ENCODE measurements around the gene S100A12. TPM values are rescaled to one million over a fixed set of nuclear protein-coding genes. Genes with fewer than 3 reads are reported as not detected.

S100A12 gene
- total and polyA plus RNA-seq, 9 of the 15 experiments (the other 6 are each of a cell fraction or from before 2014, with no cell fraction given) = not detected

DNA sequence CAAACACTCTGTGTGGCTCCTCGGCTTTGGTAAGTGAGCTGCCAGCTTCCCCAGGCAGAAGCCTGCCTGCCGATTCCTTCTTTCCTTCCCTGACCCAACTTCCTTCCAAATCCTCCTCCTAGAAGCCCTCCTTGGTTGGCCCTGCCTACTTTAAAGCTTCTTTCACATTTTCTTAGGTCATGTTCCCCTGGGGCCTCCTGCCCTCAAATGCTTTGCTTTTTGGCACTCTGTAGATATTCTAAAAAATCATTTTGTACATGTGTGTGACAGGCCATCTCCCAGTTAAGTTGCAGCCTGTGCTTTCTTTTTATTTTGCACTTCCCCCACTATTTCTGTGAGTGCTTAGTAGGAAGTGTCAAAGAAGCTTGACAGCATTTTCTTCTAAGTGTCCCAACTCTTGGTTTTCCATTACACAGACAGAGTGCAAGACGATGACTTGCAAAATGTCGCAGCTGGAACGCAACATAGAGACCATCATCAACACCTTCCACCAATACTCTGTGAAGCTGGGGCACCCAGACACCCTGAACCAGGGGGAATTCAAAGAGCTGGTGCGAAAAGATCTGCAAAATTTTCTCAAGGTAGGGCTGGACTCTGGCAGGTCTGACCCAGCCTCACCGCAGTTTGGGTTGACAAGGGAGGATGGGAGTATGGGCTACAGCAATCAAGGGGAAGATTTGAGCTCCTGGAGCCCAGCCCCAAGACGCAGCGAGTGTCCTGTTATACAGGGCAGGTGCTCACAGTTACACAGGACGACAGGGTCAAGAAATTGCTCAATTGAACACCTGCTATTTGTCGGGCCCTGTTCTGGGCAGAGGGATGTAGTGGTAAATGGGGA lies 17.3 kb downstream of the S100A12 start, which contains the start of gene S100A9 (continued):
- TF ChIP-seq SIN3B (IDR thresholded peaks at IDR 0.05; ENCODE audit: low read depth) (no peak), NR3C1 (CRISPR knock-in tag; IDR thresholded peaks at IDR 0.05) (no peak), ZFP36 (IDR thresholded peaks at IDR 0.05; ENCODE audit: low read depth, low read length, partially characterized antibody) (peak; percentile 76), POLR2H (tag; IDR thresholded peaks at IDR 0.05; ENCODE audit: low read depth) (no peak), SMC3 (conservative IDR thresholded peaks at IDR 0.05; ENCODE audit: insufficient read depth, low read depth, low read length) (no peak), CEBPB (tag; IDR thresholded peaks at IDR 0.05) (no peak), TRIM28 (IDR thresholded peaks at IDR 0.05) (no peak), ETV6 (IDR thresholded peaks at IDR 0.05; ENCODE audit: borderline replicate concordance in 1 of 2, low read depth in 2 of 2, low read length in 1 of 2) (no peak), ETV6 (CRISPR knock-in tag; IDR thresholded peaks at IDR 0.05; ENCODE audit: borderline replicate concordance) (no peak), YBX1 (IDR thresholded peaks at IDR 0.05) (no peak), IFI16 (CRISPR knock-in tag; IDR thresholded peaks at IDR 0.05) (no peak), SOX6 (IDR thresholded peaks at IDR 0.05) (no peak), MAFF (IDR thresholded peaks at IDR 0.05; ENCODE audit: low read length) (peak; percentile 33; the same call in 1 of the 2 replicates), C11orf30 (IDR thresholded peaks at IDR 0.05; ENCODE audit: low read depth) (peak; percentile 80), DIDO1 (tag; IDR thresholded peaks at IDR 0.05; ENCODE audit: low read depth) (no peak), KDM4B (IDR thresholded peaks at IDR 0.05; ENCODE audit: borderline replicate concordance in 2 of 2, low read depth in 1 of 2) (no peak), PHF8 (IDR thresholded peaks at IDR 0.05; ENCODE audit: borderline replicate concordance, low read length) (no peak), ZNF512 (tag; IDR thresholded peaks at IDR 0.05) (no peak), RBM34 (IDR thresholded peaks at IDR 0.05; ENCODE audit: borderline replicate concordance, insufficient read depth, low read length) (no peak), KDM2B (CRISPR knock-in tag; IDR thresholded peaks at IDR 0.05) (no peak), ZNF280A (IDR thresholded peaks at IDR 0.05; ENCODE audit: low read depth, partially characterized antibody) (no peak)
- TF ChIP-seq, protein P1, sequence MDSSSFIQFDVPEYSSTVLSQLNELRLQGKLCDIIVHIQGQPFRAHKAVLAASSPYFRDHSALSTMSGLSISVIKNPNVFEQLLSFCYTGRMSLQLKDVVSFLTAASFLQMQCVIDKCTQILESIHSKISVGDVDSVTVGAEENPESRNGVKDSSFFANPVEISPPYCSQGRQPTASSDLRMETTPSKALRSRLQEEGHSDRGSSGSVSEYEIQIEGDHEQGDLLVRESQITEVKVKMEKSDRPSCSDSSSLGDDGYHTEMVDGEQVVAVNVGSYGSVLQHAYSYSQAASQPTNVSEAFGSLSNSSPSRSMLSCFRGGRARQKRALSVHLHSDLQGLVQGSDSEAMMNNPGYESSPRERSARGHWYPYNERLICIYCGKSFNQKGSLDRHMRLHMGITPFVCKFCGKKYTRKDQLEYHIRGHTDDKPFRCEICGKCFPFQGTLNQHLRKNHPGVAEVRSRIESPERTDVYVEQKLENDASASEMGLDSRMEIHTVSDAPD (CRISPR knock-in tag; IDR thresholded peaks at IDR 0.05) = no peak
- TF ChIP-seq, protein P2, sequence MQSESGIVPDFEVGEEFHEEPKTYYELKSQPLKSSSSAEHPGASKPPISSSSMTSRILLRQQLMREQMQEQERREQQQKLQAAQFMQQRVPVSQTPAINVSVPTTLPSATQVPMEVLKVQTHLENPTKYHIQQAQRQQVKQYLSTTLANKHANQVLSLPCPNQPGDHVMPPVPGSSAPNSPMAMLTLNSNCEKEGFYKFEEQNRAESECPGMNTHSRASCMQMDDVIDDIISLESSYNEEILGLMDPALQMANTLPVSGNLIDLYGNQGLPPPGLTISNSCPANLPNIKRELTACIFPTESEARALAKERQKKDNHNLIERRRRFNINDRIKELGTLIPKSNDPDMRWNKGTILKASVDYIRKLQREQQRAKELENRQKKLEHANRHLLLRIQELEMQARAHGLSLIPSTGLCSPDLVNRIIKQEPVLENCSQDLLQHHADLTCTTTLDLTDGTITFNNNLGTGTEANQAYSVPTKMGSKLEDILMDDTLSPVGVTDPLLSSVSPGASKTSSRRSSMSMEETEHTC (IDR thresholded peaks at IDR 0.05) = no peak
